Activated CD8-positive, alpha-beta memory T cell treated with anti-CD3 and anti-CD28 coated beads, Interleukin-2, amount 10 ng/mL, durations not matched to agents 7 days and 5 days (primary cell): ENCODE measurements around the gene TRIM16. TPM values are rescaled to one million over a fixed set of nuclear protein-coding genes. Genes with fewer than 3 reads are reported as not detected.

Source experiments
- total RNA-seq, 2 experiments: library from RNA; stranded (reverse); gene quantifications; one replicate each; pipeline ENCODE4 v1.2.3, GENCODE V29; 2021

Gene TRIM16
- total RNA-seq, 2 experiments from 2014 or later: 6.4 to 10.2 TPM

Other genes starting within 250 kb of the TRIM16 start
- 1 to 10 TPM; 4.9 to 8.4 TPM for gene CDRT4, start 216.7 kb downstream of the TRIM16 start, total RNA-seq
- gene TVP23C, start 120.8 kb downstream of the TRIM16 start, total RNA-seq: 10 to 100 TPM; 16.2 to 18.9 TPM
- under 1 TPM in 1 of 2 experiments, not detected in 1; 0.30 TPM for gene FBXW10B, start 64.6 kb downstream of the TRIM16 start, total RNA-seq
- 10 to 100 TPM; 16.9 to 18.9 TPM for gene ZNF286A, start 15.4 kb upstream of the TRIM16 start, total RNA-seq
- gene TBC1D26, start 48.0 kb upstream of the TRIM16 start, total RNA-seq: not detected